ENCODE results near the gene LIME1.

GRCh38 chr20:63737695-63737944 is 1.2 kb downstream of the LIME1 start:
- TF ChIP-seq EZH2phosphoT487 (IDR thresholded peaks at IDR 0.05; ENCODE audit: borderline replicate concordance, low read depth, low read length): no peak
- no peak for TF ChIP-seq CTCF (conservative IDR thresholded peaks at IDR 0.05; ENCODE audit: low read length)

All from OCI-LY7 (cell line).